Heart left ventricle (tissue), 13 donors: ENCODE results near the gene FZD10.

Experiments used
- CTCF ChIP-seq, 12 donors: fragments of 200-600 bp; sonication (generic) in 4 of 12; IDR thresholded peaks; one replicate each; pipeline versions ENCODE4 v1.5.0 to v1.8.0; 2018 to 2022; ENCODE audit warnings: antibody characterized with exemption in 12 of 12, mild to moderate bottlenecking in 5 of 12
- POLR2A ChIP-seq, 2 donors: fragments of 450-650 bp; IDR thresholded peaks; one replicate each; pipeline ENCODE4 v1.6.1; 2017; ENCODE audit warnings: antibody characterized with exemption in 2 of 2, mild to moderate bottlenecking in 2 of 2, moderate library complexity in 2 of 2
- donor health status: ischemic (EF 13 %, LVEDD 7.1; RV severe dilation, severe dysfunction).
- donor health status: DM: no; HTN: yes; CAD: no.
- donor health status: DM: no; HTN: no; CAD: no.
- donor health status: ischemic (EF 25% LVEDD 6.9; RV normal size, moderate dysfunction).
- donor health status: ischemic (EF 25% LVEDD 5.7; RV mildly dilated, moderate dysfunction).
- donor health status: ischemic (EF 35%, LVEDD 5.7; RV mildly dilated, moderate dysfunction).
- donor health status: nonischemic (EF 11% LVEDD 7.7; RV severe dilation, severe dysfunction).
- donor health status: DM: yes; HTN: yes; CAD: no.
- donor health status: PGD.
- donor health status: ischemic (EF 29% LVEDD 5.4; RV normal size, mild dysfunction).
- donor health status: nonischemic (EF 23%, LVEDD 6.1; RV moderate dilation, normal function).

- TF ChIP-seq CTCF (IDR thresholded peaks at IDR 0.05) (no peak), POLR2A (IDR thresholded peaks at IDR 0.05) (no peak)
These were observed 30.5 kb upstream of the FZD10 start for GRCh38 chr12:130131801-130132200.
